Measurements from ENCODE around the gene DBP. TPM values are rescaled to one million over a fixed set of nuclear protein-coding genes. Genes with fewer than 3 reads are reported as not detected.

DBP gene
- total RNA-seq, 1 donor from 2014 or later, result 8.7 TPM

DNA sequence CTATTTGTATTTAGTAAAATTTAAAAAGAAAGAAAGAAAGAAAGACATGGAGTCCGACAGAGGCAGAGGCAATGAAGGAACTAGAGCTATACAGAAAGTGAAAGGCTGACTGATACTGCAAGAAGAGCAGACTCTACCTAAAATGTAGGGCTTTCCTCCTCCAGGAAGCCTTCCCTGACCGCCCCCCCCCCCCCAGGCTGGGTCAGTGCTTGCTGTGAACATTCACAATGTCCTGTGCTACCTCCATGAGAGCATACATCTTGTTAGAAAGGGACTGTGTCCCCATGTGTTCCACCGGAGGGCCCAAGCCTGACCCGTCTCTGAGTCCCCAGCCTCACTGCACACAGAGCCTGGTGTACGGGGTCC lies 14.5 kb upstream of the DBP start:
- Mint-ChIP-seq H3K4me1 (peaks cover 40% of the 10 kb centered on the region), H3K9me3 (no peaks in the 10 kb centered on the region), H3K27me3 (no peaks in the 10 kb centered on the region), H3K36me3 (ENCODE audit: low read depth) (no peaks in the 10 kb centered on the region), H3K27ac (peak overlapping the region; percentile 16), H3K4me3 (no peak overlapping the region)
- intact Hi-C loops (cut with micrococcal nuclease), result no loop called here
- DNase-seq, result no peak
- POLR2A ChIA-PET, result no interaction called here
- no peak for ATAC-seq (ENCODE audit: low read depth)
- TF ChIP-seq, protein P1, sequence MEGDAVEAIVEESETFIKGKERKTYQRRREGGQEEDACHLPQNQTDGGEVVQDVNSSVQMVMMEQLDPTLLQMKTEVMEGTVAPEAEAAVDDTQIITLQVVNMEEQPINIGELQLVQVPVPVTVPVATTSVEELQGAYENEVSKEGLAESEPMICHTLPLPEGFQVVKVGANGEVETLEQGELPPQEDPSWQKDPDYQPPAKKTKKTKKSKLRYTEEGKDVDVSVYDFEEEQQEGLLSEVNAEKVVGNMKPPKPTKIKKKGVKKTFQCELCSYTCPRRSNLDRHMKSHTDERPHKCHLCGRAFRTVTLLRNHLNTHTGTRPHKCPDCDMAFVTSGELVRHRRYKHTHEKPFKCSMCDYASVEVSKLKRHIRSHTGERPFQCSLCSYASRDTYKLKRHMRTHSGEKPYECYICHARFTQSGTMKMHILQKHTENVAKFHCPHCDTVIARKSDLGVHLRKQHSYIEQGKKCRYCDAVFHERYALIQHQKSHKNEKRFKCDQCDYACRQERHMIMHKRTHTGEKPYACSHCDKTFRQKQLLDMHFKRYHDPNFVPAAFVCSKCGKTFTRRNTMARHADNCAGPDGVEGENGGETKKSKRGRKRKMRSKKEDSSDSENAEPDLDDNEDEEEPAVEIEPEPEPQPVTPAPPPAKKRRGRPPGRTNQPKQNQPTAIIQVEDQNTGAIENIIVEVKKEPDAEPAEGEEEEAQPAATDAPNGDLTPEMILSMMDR (IDR thresholded peaks at IDR 0.05), result no peak
- CTCF ChIA-PET, result interaction anchor here (0.6 to 1.3 kb wide), 2 partner anchors 23 to 191 kb away, joined by 3 read pairs; no protein-coding TSS in a partner anchor

DNA sequence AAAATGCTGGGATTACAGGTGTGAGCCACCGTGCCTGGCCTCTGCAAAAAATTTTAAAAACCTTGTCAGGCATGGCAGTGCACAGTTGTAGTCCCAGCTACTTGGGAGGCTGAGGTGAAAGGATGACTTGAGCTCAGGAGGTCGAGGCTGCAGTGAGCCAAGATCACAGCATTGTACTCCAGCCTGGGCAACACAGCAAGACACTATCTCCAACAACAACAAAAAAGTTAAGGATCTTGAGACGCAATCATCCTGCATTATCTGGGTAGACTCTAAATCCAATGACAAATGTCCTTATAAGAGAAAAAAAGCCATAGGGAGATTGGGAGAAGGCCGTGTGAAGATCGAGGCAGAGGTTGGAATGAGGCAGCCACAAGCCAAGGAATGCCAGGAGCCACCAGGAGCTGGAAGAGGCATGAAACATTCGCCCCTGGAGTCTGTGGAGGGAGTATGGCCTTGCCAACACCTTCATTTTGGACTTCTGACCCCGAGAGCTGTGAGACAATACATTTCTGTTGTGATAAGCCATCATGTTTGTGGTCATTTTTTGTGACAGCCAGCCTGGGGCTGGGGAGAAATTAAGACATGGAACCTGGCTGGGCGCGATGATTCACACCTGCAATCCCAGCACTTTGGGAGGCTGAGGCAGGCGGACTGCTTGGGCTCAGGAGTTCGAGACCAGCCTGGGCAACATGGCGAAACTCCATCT lies 13.9 kb upstream of the DBP start:
- DNase-seq (no peak), ATAC-seq (ENCODE audit: low read depth) (no peak)
- TF ChIP-seq, protein P1 (IDR thresholded peaks at IDR 0.05), result no peak
- ChIA-PET POLR2A (interaction anchor here (0.5 kb wide), 1 partner anchor 705 kb away, joined by 3 read pairs; no protein-coding TSS in a partner anchor), CTCF (interaction anchor here (0.6 to 1.3 kb wide), 2 partner anchors 23 to 191 kb away, joined by 3 read pairs; no protein-coding TSS in a partner anchor)
- Mint-ChIP-seq H3K4me3 (no peak overlapping the region), H3K4me1 (peaks cover 42% of the 10 kb centered on the region), H3K9me3 (no peaks in the 10 kb centered on the region), H3K27ac (peak overlapping the region; percentile 19), H3K27me3 (no peaks in the 10 kb centered on the region), H3K36me3 (ENCODE audit: low read depth) (peaks cover under 1% of the 10 kb centered on the region)
- intact Hi-C loops (cut with micrococcal nuclease), result no loop called here

DNA sequence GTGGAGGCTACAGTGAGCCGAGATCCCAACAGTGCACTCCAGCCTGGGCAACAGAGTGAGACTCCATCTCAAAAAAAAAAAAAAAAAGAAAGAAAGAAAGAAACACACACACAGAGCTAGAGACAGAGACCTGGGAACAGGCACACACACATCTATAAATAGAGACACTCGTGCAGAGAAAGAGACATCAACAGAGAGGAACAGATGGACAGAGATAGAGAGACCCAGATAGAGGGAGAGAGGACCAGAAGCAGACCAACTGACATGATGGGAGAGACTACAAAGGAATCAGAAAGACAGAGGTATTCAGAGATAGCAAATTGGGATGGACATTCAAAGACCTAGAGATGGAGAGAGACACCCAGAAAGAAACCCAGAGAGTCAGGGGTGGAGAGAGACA lies 11.0 kb upstream of the DBP start:
- TF ChIP-seq, protein P1 (IDR thresholded peaks at IDR 0.05), result no peak
- ChIA-PET POLR2A (interaction anchor here (0.7 to 1.6 kb wide), 4 partner anchors 11 to 157 kb away, joined by 6 to 19 read pairs (median 7); partner anchors contain the start of gene DBP), CTCF (no interaction called here)
- H3K27me3 Mint-ChIP-seq, result no peaks in the 10 kb centered on the region
- H3K27ac Mint-ChIP-seq, result peak overlapping the region; percentile 68
- peaks cover 53% of the 10 kb centered on the region for H3K4me1 Mint-ChIP-seq
- H3K4me3 Mint-ChIP-seq, result peak overlapping the region; percentile 9
- no peak for ATAC-seq (ENCODE audit: low read depth)
- H3K36me3 Mint-ChIP-seq (ENCODE audit: low read depth), result peaks cover 2% of the 10 kb centered on the region
- DNase-seq, result no peak
- no peaks in the 10 kb centered on the region for H3K9me3 Mint-ChIP-seq
- intact Hi-C loops (cut with micrococcal nuclease), result loop anchor here (2.0 kb wide), 1 partner anchor 13 kb away; no protein-coding TSS in a partner anchor

DNA sequence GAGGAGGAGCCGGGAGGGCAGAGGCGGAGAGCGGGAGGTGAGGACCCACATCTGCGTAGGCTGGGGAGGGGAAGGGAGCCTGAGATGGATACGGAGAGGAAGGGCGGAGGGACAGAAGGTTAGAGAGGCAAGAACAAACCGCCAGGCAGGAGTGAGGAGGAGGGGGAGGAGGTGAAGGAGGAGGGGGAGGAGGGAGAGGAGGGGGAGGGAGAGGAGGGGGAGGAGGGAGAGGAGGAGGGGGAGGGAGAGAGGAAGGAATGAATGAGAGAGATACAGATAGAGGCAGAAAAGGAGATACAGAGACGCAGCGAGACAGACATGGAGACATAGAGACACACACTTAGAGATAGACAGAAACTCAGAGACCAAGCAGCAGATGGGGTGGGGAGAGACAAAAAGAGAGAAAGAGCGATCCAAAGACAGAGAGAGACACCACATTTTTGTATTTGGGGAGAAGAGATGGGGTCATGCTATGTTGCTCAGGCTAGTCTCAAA lies 9.6 kb upstream of the DBP start:
- TF ChIP-seq, protein P1 (IDR thresholded peaks at IDR 0.05), result no peak
- ChIA-PET CTCF (interaction anchor here (1.0 to 2.4 kb wide), 6 partner anchors 28 to 196 kb away, joined by 4 to 15 read pairs (median 10); partner anchors contain the start of genes HSD17B14, RPL18 and SPHK2), POLR2A (interaction anchor here (0.6 to 2.7 kb wide), 11 partner anchors 10 to 232 kb away, joined by 3 to 44 read pairs (median 6); partner anchors contain the start of genes DBP, HSD17B14, RPL18 and SPHK2)
- Mint-ChIP-seq H3K4me3 (peak overlapping the region; percentile 64), H3K27me3 (no peaks in the 10 kb centered on the region), H3K36me3 (ENCODE audit: low read depth) (peaks cover 2% of the 10 kb centered on the region), H3K27ac (peak overlapping the region; percentile 69), H3K9me3 (no peaks in the 10 kb centered on the region), H3K4me1 (peaks cover 47% of the 10 kb centered on the region)
- no peak for DNase-seq
- intact Hi-C loops (cut with micrococcal nuclease), result loop anchor here (1.0 to 2.0 kb wide), 10 partner anchors 8 to 346 kb away; partner anchors contain the start of genes GYS1, RPL18, RUVBL2 and SPHK2
- ATAC-seq (ENCODE audit: low read depth), result no peak
